Activated B cell treated with CpG ODN at 0.5 μM for 24 hours (primary cell): ENCODE measurements around the gene PPP1R12C. TPM values are rescaled to one million over a fixed set of nuclear protein-coding genes. Genes with fewer than 3 reads are reported as not detected.

Experiments used
- ATAC-seq: fragments of 200-7000 bp; cut with Tn5 transposase; one replicate; pipeline ENCODE4 v1.10.0; 2021; ENCODE audit warnings: low read depth, mild to moderate bottlenecking, moderate library complexity
- CTCF ChIA-PET: fragments of 350-600 bp; sonication (Branson Sonifier 250); formaldehyde crosslinking; loops from one replicate; lab custom pipeline; 2021; ENCODE audit warnings: antibody characterized with exemption; lab: Charles Lee
- POLR2A ChIA-PET: fragments of 350-600 bp; sonication (Branson Sonifier 250); formaldehyde crosslinking; loops from one replicate; lab custom pipeline; 2021; ENCODE audit warnings: antibody characterized with exemption; lab: Charles Lee
- DNase-seq: peaks from one replicate; pipeline ENCODE4 v3.0.0; 2022
- H3K27ac Mint-ChIP-seq: one replicate; pipeline ENCODE4 v1.8.0; 2020; ENCODE audit warnings: mixed read lengths
- H3K27me3 Mint-ChIP-seq: one replicate; pipeline ENCODE4 v1.8.0; 2021; ENCODE audit warnings: mixed read lengths
- H3K36me3 Mint-ChIP-seq: one replicate; pipeline ENCODE4 v1.8.0; 2021; ENCODE audit warnings: low read depth, mixed read lengths
- H3K4me1 Mint-ChIP-seq: one replicate; pipeline ENCODE4 v1.8.0; 2021; ENCODE audit warnings: mixed read lengths
- H3K4me3 Mint-ChIP-seq: one replicate; pipeline ENCODE4 v1.8.0; 2020; ENCODE audit warnings: mild to moderate bottlenecking, mixed read lengths
- H3K9me3 Mint-ChIP-seq: one replicate; pipeline ENCODE4 v1.8.0; 2020; ENCODE audit warnings: mixed read lengths
- intact Hi-C: fragments of 100-400 bp; cut with micrococcal nuclease; formaldehyde crosslinking; loops from one replicate; pipeline ENCODE4 v1.15.1; 2024
- total RNA-seq: library from RNA; stranded (reverse); gene quantifications from 2 replicates; pipeline ENCODE4 v1.2.3, GENCODE V29; 2022
- TF ChIP-seq, protein P1 (sequence below): fragments of 200-600 bp; IDR thresholded peaks from one replicate; pipeline ENCODE4 v1.8.0; 2022; ENCODE audit warnings: antibody characterized with exemption, mild to moderate bottlenecking

Gene PPP1R12C
- 115 and 139 TPM in 2 replicates for total RNA-seq

DNA sequence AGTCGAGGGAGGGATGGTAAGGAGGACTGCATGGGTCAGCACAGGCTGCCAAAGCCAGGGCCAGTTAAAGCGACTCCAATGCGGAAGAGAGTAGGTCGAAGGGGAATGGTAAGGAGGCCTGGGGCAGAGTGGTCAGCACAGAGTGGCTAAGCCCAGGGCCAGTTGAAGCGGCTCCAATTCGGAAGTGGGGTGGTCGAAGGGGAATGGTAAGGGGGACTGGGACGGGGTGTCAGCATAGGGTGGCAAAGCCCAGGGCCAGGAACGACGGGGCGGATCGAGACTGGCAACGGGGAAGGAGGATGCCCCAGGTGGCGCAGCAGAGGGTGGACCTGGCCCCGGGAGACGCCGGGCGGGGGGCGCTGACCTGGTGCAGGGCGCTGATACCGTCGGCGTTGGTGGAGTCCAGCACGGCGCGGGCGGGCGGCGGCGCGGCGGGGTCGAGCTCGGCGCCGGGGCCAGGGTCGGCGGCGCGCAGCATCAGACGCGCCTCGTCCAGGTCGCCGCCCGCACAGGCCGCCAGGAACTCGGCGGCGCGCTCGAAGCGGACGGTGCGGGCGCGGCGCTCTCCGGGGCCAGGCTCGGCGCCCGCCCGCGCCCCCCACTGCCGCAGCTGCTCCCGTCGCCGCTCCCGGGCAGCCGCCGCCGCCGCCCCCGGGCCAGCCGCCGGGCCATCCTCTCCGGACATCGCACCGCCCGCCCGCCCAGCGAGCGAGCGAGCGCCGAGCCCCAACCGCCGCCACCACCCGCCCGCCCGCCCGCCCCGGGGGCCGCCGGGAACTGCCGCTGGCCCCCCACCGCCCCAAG, at the start of gene PPP1R12C:
TSS of gene PPP1R12C (minus strand) at position 779 of the 804 bp plus-strand sequence. CDS start at position 685, 94 bp downstream.
- peak; percentile 9 for ATAC-seq
- CTCF ChIA-PET, result interaction anchor here (1.7 kb wide), 1 partner anchor 24 kb away, joined by 6 read pairs; no protein-coding TSS in a partner anchor
- POLR2A ChIA-PET, result interaction anchor here (1.1 to 2.5 kb wide), 11 partner anchors 24 to 537 kb away, joined by 3 to 16 read pairs (median 6); partner anchors contain the start of genes FIZ1, RDH13, UBE2S and ZNF524
- H3K36me3 Mint-ChIP-seq, result peaks cover 17% of the 10 kb centered on the region
- H3K9me3 Mint-ChIP-seq, result no peaks in the 10 kb centered on the region
- H3K4me1 Mint-ChIP-seq, result peaks cover 57% of the 10 kb centered on the region
- peak within 1 kb of the TSS; percentile 97 for H3K4me3 Mint-ChIP-seq
- H3K27ac Mint-ChIP-seq, result peak within 1 kb of the TSS; percentile 87
- intact Hi-C loops, result loop anchor here (1.0 kb wide), 8 partner anchors 36 to 1002 kb away; partner anchors contain the start of genes LENG8, PPP6R1, PRPF31 and RDH13
- H3K27me3 Mint-ChIP-seq, result no peaks in the 10 kb centered on the region
- TF ChIP-seq, protein P1, sequence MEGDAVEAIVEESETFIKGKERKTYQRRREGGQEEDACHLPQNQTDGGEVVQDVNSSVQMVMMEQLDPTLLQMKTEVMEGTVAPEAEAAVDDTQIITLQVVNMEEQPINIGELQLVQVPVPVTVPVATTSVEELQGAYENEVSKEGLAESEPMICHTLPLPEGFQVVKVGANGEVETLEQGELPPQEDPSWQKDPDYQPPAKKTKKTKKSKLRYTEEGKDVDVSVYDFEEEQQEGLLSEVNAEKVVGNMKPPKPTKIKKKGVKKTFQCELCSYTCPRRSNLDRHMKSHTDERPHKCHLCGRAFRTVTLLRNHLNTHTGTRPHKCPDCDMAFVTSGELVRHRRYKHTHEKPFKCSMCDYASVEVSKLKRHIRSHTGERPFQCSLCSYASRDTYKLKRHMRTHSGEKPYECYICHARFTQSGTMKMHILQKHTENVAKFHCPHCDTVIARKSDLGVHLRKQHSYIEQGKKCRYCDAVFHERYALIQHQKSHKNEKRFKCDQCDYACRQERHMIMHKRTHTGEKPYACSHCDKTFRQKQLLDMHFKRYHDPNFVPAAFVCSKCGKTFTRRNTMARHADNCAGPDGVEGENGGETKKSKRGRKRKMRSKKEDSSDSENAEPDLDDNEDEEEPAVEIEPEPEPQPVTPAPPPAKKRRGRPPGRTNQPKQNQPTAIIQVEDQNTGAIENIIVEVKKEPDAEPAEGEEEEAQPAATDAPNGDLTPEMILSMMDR, result no peak
- peak; percentile 32 for DNase-seq

DNA sequence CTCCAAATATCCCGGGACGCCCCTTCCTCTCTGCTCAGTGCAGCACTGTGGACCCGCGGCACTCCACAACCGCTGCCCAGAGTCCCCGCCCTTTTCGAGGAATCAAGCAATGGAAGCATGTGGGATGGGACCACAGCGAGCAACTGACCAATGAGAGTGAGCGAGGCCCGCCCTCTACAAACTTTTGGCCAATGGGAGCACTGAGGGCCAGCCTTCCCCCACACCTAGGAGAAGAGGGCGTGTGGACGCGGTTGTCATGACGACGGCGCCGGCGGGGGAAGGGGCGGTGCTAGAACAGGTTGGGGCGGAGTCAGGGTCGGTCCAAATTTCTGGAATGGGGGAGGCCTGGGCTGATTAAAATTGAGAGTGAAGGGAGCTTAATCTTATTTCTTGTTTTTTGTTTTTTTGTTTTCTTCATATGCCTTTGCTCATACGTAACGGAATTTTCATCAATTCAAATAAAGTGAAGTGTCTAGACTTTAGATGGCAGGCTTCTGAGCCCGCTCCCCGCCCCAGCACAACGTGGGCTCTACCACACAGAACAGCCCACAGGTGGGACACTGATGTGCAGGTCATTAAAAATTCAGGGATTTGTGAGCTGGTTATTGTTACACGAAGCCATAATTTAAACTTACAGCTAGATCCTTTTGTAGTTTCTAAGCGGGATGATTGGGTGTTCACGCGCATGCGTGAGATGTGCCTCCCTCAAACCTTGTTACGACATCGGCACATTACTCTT, 49.3 kb upstream of the PPP1R12C start, which contains the start of gene DNAAF3:
TSS of gene DNAAF3 (minus strand) at position 84 of the 739 bp plus-strand sequence. CDS start 200 bp downstream, outside the sequence.
- TF ChIP-seq, protein P1, result no peak
- Mint-ChIP-seq H3K9me3 (peaks cover 3% of the 10 kb centered on the region), H3K4me1 (peaks cover 9% of the 10 kb centered on the region), H3K27ac (no peak within 1 kb of the TSS), H3K4me3 (peak within 1 kb of the TSS; percentile 32), H3K36me3 (no peaks in the 10 kb centered on the region), H3K27me3 (peaks cover 56% of the 10 kb centered on the region)
- ChIA-PET CTCF (interaction anchor here (1.0 kb wide), 1 partner anchor 24 kb away, joined by 3 read pairs; no protein-coding TSS in a partner anchor), POLR2A (interaction anchor here (0.5 kb wide), 1 partner anchor 21 kb away, joined by 3 read pairs; no protein-coding TSS in a partner anchor)
- ATAC-seq (peak; percentile 75), DNase-seq (no peak)
- intact Hi-C loops, result no loop called here

DNA sequence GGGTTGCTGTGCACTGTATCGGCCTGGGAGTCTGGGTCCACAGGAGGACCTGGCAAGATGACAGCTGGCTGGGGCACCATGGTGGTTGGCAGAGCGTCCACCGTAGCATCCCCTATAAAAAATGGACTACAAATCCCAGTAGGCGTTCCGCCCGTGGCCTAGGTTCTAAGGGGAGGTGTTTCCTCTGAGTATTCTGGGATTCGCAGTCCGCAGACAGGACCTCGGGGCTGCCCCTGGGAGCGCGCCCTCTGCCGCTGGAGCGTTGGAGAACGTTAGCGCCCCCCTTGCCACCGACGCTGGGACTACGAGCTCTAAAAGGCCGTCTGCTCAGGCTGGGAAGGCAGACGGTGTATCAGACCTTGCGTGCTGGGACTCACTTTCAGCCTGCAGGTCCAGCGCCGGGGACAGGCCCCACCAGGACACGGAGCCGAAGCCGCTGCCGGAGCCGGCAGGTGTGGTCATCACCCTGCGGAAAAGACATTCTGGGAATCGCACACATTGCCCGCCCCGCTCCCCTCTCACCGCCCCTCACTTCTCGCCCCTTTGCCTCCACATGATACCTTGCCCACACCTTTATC, 48.6 kb upstream of the PPP1R12C start:
- DNase-seq (no peak), ATAC-seq (peak; percentile 50)
- peaks cover 3% of the 10 kb centered on the region for H3K9me3 Mint-ChIP-seq
- ChIA-PET POLR2A (interaction anchor here (0.5 to 0.6 kb wide), 2 partner anchors 23 to 24 kb away, joined by 3 to 6 read pairs; no protein-coding TSS in a partner anchor), CTCF (no interaction called here)
- TF ChIP-seq, protein P1, result no peak
- intact Hi-C loops, result no loop called here
- no peak overlapping the region for H3K27ac Mint-ChIP-seq
- peaks cover 52% of the 10 kb centered on the region for H3K27me3 Mint-ChIP-seq
- H3K36me3 Mint-ChIP-seq, result no peaks in the 10 kb centered on the region
- peaks cover 9% of the 10 kb centered on the region for H3K4me1 Mint-ChIP-seq
- H3K4me3 Mint-ChIP-seq, result no peak overlapping the region

DNA sequence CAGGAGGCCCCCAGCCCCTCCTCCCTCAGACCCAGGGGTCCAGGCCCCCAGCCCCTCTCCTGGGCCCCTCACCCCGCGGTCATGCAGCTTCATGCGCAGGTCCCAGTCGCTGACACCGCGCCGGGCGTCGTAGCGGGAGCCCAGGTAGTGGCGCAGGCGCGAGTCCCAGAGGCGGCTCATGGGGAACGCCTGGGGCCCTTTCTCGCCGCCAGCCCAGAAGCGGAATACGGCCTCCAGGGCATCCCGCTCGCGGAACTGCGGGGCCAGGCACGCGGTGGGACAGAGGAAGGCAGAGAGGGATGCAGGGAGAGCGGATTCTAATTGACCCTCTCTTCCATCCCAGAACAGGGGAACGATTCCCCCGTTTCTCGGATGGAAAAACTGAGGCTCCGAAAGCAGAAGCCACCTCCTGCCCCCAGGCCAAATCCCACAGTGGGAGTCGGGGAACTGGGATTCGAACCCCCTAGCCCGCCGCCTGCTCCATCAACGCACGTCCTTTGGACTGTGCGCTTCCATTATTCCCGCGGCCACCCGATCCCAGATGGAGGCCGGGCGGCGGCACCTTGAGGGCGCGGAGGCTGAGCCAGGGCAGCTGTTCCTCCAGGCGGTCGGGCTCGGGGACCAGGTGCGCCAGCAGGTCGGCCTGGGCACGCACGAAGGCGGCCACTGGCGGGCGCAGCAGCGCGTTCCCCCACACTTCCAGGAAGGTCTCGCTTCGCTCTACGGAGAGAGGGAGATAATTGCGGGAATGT, 44.3 kb upstream of the PPP1R12C start:
- no peaks in the 10 kb centered on the region for H3K36me3 Mint-ChIP-seq
- peaks cover 7% of the 10 kb centered on the region for H3K4me1 Mint-ChIP-seq
- DNase-seq, result no peak
- H3K27ac Mint-ChIP-seq, result no peak overlapping the region
- peaks cover 1% of the 10 kb centered on the region for H3K9me3 Mint-ChIP-seq
- no peak overlapping the region for H3K4me3 Mint-ChIP-seq
- peaks cover 53% of the 10 kb centered on the region for H3K27me3 Mint-ChIP-seq
- POLR2A ChIA-PET, result interaction anchor here (0.8 kb wide), 1 partner anchor 118 kb away, joined by 9 read pairs; the partner anchor contains the start of gene HSPBP1
- intact Hi-C loops, result loop anchor here (2.0 kb wide), 1 partner anchor 17 kb away; no protein-coding TSS in a partner anchor
- TF ChIP-seq, protein P1, result no peak
- ATAC-seq, result no peak
- CTCF ChIA-PET, result no interaction called here
